Epidermal melanocyte (primary cell): ENCODE measurements around the gene ZNF148.
"Not testable (repeated sequence)": the region's sequence is repeated elsewhere in the genome, so short reads cannot be mapped to it uniquely, and the experiment has no call there.

Experiments used
- DNase-seq: peaks from one replicate; pipeline ENCODE4 v3.0.0; 2011; ENCODE audit warnings: low spot score; ENCODE audit not compliant: insufficient read length

Gene ZNF148

GRCh38 chr3:125375950-125376679 lies 990 bp upstream of the ZNF148 start:
- DNase-seq: no peak

- peak; percentile 23 for DNase-seq
Observed at GRCh38 chr3:125374501-125374995, 577 bp downstream of the ZNF148 start.

DNA sequence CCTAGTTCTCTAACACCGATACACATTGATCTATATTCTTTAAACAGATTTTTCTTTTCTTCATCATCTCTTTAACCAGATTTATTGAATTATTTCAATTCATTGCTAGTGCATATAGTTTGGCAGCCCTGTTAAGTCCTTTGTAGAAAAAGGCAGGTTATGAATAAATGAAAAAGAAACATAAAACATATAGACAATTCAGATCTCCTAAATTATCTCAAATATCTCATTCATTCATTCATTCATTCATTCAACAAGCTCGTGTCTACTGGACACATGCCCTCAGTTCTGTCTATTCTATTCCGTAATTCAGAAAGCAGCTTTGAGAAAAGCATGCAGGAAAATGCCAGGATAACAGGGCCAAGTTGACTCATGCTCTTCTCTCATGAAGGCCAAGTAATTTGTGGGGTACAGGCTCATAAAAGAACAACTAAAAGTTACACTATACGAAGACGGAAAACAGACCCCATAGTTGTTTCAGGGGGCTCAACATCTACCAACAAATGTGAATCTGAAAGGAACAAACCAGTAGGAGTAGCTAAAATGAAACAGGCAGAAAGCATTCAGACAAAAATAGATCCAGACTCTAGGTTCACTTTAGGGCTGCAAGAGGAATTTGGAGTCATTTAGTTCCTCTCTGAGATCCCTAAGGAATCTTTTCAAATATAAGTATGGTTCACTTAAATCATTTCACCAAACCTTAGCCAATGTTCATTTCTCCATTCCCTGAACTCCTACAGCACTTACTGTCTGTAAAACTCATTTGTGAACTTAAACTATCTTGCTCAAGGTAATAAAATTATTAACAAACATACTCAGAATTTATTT lies 7.5 kb downstream of the ZNF148 start:
- no peak for DNase-seq

- DNase-seq: no peak
Observed at GRCh38 chr3:125366132-125366531, 9.0 kb downstream of the ZNF148 start.

DNA sequence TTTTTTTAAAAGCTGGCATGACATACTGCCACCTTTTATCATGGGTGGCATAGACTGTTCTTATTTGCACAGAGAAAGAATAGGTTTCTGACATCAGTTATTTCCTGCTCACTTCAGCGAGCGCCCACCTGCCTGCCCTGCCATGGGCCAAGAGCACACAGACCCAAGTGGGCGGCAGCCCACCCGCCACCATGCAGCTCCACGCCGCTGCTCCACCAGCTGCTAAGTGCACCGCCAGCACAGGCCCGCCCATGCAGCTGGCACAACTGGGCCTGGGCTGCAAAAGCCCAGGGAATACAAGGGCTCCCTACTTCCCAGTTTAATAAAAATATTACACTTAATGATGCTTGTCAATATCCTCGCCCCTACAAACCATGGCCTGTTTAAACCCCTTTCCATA lies 15.4 kb downstream of the ZNF148 start:
- no peak for DNase-seq

DNA sequence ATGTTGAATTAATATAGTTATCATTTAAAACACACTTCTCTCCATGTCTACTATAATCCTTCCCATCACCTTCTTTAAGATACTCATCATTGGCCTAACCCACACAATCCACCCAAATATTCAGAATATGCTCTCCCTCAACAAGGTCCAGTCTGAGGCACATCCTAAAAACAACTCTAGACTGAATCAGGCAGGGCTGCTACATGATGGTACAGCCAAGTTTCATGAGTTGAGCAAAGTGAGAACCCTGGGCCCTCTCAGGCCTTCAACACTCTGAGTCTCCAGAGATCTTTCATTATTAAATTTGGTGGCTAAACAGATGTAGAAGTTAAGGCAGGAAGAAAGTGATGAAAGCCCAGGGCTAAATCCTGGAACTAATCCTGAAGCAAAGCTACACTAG lies 16.2 kb downstream of the ZNF148 start:
- no peak for DNase-seq

- DNase-seq: no peak
Observed at GRCh38 chr3:125357837-125358236, 17.3 kb downstream of the ZNF148 start.

GRCh38 chr3:125357032-125357658 lies 18.0 kb downstream of the ZNF148 start:
- no peak for DNase-seq

DNA sequence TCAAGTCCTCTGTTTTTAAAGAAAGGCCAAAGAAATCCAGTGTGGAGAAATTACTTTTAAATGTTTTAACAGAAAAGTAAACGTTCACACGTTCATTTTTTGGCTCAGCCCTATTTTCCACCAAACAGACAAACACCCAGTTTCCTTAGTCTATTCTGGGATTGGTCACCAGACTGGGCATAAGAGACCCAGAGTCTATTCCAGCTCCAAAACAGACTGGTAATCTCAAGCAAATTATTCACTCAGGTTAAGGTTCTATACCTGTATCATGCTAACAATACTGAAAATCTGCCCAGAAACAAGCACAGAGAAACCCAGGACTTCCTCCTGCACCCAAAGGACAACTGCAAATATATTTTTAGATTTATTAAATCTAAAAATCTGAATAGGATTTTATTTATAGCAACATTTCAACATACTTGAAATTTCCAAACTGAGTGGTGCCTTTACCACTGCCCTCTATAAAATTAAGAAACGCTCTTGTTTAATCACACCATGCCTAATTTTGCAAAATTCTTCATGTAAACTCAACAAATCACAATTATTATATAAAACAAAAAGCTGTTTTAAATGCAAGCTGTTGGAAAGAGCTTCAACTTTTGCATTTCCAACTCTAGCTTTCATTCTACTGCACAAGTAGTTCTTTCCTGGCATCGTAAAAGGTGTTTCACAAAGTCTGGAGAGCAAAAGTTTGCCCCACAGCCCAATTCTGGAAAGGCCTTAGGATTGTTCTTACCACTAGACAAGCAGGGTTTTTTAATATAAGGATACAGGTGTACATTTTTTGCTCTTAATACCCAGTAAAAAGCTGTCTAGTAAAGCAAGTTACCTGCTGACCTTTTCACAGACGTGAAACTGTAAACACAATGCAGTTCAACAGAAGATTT lies 18.7 kb downstream of the ZNF148 start:
- no peak for DNase-seq

DNA sequence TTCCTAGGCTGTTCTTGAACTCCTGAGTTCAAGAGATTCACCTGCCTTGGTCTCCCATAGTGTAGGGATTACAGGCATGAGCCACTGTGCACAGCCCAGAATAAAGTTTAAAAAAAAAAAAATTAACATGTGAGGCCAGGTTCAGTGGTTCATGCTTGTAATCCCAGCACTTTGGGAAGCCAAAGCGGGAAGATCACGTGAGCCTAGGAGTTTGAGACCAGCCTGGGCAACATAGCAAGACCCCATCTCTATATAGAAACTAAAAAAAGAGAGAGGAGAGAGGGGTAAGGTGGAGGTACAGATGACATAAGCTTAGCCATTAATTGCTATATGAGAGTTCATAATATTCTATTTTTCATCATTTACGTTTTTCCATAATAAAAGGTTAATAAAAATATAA lies 21.5 kb downstream of the ZNF148 start:
- DNase-seq: no peak

GRCh38 chr3:125353128-125353527 lies 22.0 kb downstream of the ZNF148 start:
- no peak for DNase-seq

GRCh38 chr3:125351814-125352456 lies 23.2 kb downstream of the ZNF148 start:
- DNase-seq: no peak

DNA sequence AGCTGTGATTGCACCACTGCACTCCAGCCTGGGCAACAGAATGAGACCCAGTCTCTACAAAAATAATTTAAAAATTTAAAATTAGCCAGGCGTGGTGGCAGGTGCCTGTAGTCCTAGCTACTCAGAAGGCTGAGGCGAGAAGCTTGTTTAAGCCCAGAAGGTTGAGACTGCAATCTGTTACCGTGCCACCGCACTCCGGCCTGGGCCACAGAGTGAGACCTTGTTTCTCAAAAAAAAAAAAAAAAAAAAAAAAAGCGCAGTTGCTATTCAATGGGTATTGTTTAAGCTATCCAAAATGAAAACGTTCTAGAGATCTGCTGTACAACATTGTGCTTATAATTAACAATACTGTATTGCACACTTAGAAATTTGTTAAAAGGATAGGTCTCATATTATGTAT lies 24.0 kb downstream of the ZNF148 start:
- no peak for DNase-seq

- DNase-seq: no peak
Observed at GRCh38 chr3:125350597-125350996, 24.5 kb downstream of the ZNF148 start.

DNA sequence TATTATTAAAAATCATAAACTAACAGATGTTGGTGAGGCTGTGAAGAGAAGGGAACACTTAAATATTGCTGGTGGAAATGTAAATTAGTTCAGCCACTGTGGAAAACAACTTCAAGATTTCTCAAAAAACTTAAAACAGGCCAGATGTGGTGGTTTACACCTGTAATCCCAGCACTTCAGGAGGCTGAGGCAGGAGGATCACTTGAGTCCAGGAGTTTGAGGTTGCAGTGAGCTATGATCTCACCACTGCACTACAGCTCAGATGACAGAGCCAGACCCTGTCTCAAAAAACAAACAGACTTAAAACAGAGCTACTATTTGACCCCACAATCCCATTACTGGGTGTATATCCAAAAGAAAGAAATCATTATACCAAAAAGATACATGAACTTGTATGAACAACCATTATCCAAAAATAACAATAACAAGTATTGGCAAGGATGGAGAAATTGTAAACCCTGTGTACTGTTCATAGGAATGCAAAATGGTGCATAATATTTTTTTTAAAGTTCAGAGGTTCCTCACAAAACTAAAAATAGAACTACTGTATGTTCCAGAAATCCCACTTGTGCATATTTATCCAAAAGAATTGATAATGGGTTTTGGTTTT lies 25.5 kb downstream of the ZNF148 start:
- DNase-seq: no peak

DNA sequence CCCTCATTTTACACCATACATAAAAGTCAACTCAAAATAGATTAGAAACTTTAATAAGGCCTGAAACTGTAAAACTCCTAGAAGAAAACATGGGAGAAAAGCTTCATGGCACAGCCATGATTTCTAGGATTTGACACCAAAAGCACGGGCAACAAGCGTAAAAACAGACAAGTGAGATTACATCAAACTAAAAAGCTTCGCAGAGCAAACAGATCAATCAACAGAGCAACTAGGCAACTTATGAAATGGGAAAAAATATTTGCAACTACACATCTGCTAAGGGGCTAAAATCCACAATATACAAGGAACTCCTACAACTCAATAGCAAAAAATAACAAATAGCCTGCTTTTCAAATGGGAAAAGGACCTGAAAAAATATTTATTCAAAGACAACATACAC lies 26.1 kb downstream of the ZNF148 start:
- no peak for DNase-seq

- DNase-seq: not testable (repeated sequence)
Observed at GRCh38 chr3:125343367-125343766, 31.8 kb downstream of the ZNF148 start.

- DNase-seq: no peak
Observed at GRCh38 chr3:125340121-125340520, 35.0 kb downstream of the ZNF148 start.

GRCh38 chr3:125337506-125337905 lies 37.6 kb downstream of the ZNF148 start:
- DNase-seq: no peak
